ENCODE data around the gene ETFA. TPM values are rescaled to one million over a fixed set of nuclear protein-coding genes. Genes with fewer than 3 reads are reported as not detected.

Gene ETFA
- polyA plus RNA-seq, 2 donors: 43.5 to 111 TPM

DNA sequence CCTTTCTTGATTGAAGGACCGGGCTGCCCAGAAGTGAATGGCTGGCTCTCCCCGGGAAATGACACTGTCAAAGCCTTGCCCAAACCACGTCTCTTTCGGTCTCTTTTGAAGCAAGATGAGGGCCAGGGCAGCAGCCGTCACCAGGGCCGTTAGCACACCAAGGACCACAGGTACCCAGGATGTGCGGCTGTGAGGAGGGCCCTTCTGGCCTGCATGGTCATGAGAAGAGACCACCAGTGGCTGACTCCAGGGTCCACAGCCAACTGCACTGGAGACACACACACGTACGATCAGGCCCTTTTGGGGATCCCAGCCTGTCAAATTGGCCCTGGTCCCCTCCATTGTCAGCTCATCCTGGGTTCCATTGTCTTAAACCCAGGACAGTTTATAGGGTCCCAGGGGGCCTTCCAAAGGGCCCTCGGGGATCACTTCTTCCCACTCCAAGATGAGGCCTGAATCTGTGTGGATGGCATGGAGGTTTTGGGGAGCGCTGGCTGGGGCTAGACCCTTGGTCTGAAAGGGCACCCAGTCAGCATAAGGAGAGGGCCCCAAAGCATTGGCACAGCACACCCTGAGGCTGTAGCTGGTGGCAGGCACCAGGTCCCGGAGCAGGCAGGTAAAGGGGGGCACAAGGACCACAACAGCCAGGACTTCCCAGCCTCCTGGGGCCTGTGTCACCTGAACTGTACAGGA is 50.9 kb downstream of the ETFA start:
- Histone ChIP-seq H3K4me1 (ENCODE audit: control insufficient read depth in 2 of 2, insufficient read depth in 2 of 2, low read length in 1 of 2) (no peaks in the 10 kb centered on the region), H3K27me3 (ENCODE audit: control insufficient read depth in 1 of 2, insufficient read depth in 2 of 2, low read length in 2 of 2) (no peaks in the 10 kb centered on the region), H3K9me3 (ENCODE audit: control insufficient read depth in 2 of 2, insufficient read depth in 1 of 2, low read depth in 1 of 2, low read length in 1 of 2) (peaks cover 2 to 4% of the 10 kb centered on the region in 2 donors), H3K27ac (ENCODE audit: low read depth in 2 of 2, low read length in 1 of 2) (no peak overlapping the region), H3K4me3 (ENCODE audit: low read depth in 1 of 2, low read length in 2 of 2) (no peak overlapping the region), H3K36me3 (ENCODE audit: control insufficient read depth in 2 of 2, insufficient read depth in 2 of 2, low read length in 1 of 2) (peaks cover 16 to 31% of the 10 kb centered on the region in 2 donors)
- WGBS, 2 donors: 97 to 98% methylated on average over 12 of the region's 12 CpGs

DNA sequence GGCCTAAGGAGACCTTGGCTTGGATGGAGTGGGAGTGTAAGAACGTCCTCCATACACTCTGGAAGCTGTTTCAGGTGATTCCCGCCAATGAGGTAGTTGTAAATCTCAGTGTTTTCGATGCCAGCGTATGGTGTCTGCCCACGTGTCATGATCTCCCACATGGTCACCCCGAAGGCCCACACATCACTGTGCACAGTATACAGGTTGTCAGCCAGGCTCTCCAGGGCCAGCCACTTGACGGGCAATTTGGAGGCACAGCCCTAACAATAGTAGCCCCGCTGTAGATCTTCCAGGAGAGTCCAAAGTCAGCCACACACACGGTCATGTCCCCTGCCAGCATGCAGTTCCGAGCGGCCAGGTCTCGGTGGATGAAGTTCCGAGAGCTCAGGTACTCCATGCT is 51.9 kb downstream of the ETFA start:
- Histone ChIP-seq H3K27me3 (ENCODE audit: control insufficient read depth in 1 of 2, insufficient read depth in 2 of 2, low read length in 2 of 2) (no peaks in the 10 kb centered on the region), H3K36me3 (ENCODE audit: control insufficient read depth in 2 of 2, insufficient read depth in 2 of 2, low read length in 1 of 2) (peaks cover 16 to 31% of the 10 kb centered on the region in 2 donors), H3K27ac (ENCODE audit: low read depth in 2 of 2, low read length in 1 of 2) (no peak overlapping the region), H3K4me1 (ENCODE audit: control insufficient read depth in 2 of 2, insufficient read depth in 2 of 2, low read length in 1 of 2) (no peaks in the 10 kb centered on the region), H3K4me3 (ENCODE audit: low read depth in 1 of 2, low read length in 2 of 2) (no peak overlapping the region), H3K9me3 (ENCODE audit: control insufficient read depth in 2 of 2, insufficient read depth in 1 of 2, low read depth in 1 of 2, low read length in 1 of 2) (peaks cover 2 to 4% of the 10 kb centered on the region in 2 donors)
- WGBS, 2 donors: 94% methylated on average over 13 of the region's 13 CpGs

DNA sequence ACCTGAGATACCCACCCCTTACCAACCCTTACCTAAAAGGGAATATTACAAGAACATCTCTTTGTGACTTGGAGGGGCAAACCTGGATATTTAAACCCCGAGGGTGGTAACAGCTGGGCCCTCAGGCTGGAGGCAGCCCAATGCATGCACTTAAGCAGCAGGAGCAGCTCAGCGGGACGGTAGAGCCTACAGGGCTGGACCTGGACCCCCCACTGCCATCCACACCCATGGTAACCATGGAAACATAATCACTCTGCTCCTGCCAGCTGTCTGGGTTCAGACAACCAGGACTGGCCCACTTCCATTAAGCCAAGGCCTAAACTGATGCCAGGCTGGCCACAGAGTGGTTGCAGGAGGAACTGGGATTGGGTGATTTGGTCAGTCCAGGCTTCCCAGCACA is 52.8 kb downstream of the ETFA start:
- 91 to 94% methylated on average over 3 of the region's 3 CpGs for WGBS, 2 donors
- H3K4me1 ChIP-seq (ENCODE audit: control insufficient read depth in 2 of 2, insufficient read depth in 2 of 2, low read length in 1 of 2): peaks cover 0 to 2% of the 10 kb centered on the region in 2 donors
- H3K9me3 ChIP-seq (ENCODE audit: control insufficient read depth in 2 of 2, insufficient read depth in 1 of 2, low read depth in 1 of 2, low read length in 1 of 2): peaks cover 2 to 4% of the 10 kb centered on the region in 2 donors
- H3K27ac ChIP-seq (ENCODE audit: low read depth in 2 of 2, low read length in 1 of 2): no peak overlapping the region
- H3K36me3 ChIP-seq (ENCODE audit: control insufficient read depth in 2 of 2, insufficient read depth in 2 of 2, low read length in 1 of 2): peaks cover 21 to 29% of the 10 kb centered on the region in 2 donors
- no peaks in the 10 kb centered on the region for H3K27me3 ChIP-seq (ENCODE audit: control insufficient read depth in 1 of 2, insufficient read depth in 2 of 2, low read length in 2 of 2)
- H3K4me3 ChIP-seq (ENCODE audit: low read depth in 1 of 2, low read length in 2 of 2): no peak overlapping the region

DNA sequence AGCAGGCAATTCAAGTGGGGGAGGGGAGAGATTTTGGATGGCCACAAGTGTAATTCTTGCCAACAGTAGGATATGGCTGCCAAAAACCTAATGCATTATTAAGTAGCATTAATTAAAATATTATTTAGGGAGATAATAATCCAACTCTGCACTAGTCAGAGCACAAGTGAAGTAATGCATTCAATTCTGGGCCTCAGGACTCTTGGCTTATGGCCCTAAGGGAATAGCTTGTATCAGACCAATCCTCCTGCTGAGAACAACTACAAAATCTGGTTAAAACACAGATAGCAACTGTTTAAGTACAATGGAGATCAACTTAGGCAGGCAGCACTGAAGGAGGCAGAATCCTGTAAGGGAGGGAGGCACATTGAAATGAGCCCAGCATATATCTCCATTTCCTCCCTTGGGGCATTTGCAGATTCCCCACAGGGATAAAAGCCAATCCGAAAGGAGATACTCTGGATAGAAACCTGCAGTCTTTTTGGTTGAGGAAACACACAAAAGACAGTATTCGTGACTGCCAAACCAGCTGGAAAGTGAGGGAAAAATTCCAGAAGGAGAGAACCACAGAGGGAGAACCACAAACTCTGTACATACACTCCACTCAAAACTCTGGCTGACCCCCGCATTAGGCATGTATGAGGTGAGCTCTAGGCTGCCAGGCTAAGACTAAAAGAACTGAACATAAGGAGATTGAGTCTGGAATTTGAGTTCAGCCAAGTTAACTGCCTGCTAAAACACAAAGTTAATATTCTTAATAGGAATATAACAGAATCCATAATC is 57.4 kb downstream of the ETFA start:
- Histone ChIP-seq H3K27me3 (ENCODE audit: control insufficient read depth in 1 of 2, insufficient read depth in 2 of 2, low read length in 2 of 2) (no peaks in the 10 kb centered on the region), H3K9me3 (ENCODE audit: control insufficient read depth in 2 of 2, insufficient read depth in 1 of 2, low read depth in 1 of 2, low read length in 1 of 2) (no peaks in the 10 kb centered on the region)
- WGBS, 2 donors: 89 to 90% methylated on average over 3 of the region's 3 CpGs

DNA sequence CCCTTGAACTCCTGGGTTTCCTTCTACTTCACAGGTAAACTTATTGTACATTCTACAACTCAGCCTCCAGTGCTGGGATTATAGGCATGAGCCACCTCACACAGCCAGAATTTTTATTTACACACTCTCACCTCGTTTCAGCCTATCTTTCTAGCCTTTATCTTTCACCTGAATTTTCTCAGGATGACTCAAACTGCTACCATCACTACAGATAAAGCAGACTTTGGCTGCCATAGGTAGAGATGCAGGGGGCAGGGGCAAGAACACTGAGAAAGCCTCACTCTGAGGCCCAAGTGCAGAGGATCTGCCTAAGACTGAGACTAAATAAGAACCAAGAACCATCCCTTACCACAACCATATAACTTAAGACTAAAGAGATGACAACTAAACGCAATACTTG is 59.0 kb downstream of the ETFA start:
- Histone ChIP-seq H3K36me3 (ENCODE audit: control insufficient read depth in 2 of 2, insufficient read depth in 2 of 2, low read length in 1 of 2) (peaks cover 0 to 5% of the 10 kb centered on the region in 2 donors), H3K9me3 (ENCODE audit: control insufficient read depth in 2 of 2, insufficient read depth in 1 of 2, low read depth in 1 of 2, low read length in 1 of 2) (no peaks in the 10 kb centered on the region), H3K4me1 (ENCODE audit: control insufficient read depth in 2 of 2, insufficient read depth in 2 of 2, low read length in 1 of 2) (peaks cover 0 to 2% of the 10 kb centered on the region in 2 donors), H3K4me3 (ENCODE audit: low read depth in 1 of 2, low read length in 2 of 2) (no peak overlapping the region), H3K27me3 (ENCODE audit: control insufficient read depth in 1 of 2, insufficient read depth in 2 of 2, low read length in 2 of 2) (no peaks in the 10 kb centered on the region), H3K27ac (ENCODE audit: low read depth in 2 of 2, low read length in 1 of 2) (no peak overlapping the region)
- 71 to 84% methylated on average over 2 of the region's 2 CpGs for WGBS, 2 donors

More for the DNA sequence above, 57.4 kb downstream of the ETFA start:
- H3K36me3 ChIP-seq (ENCODE audit: control insufficient read depth in 2 of 2, insufficient read depth in 2 of 2, low read length in 1 of 2): peaks cover 0 to 5% of the 10 kb centered on the region in 2 donors
- no peak overlapping the region for H3K4me3 ChIP-seq (ENCODE audit: low read depth in 1 of 2, low read length in 2 of 2)
- H3K4me1 ChIP-seq (ENCODE audit: control insufficient read depth in 2 of 2, insufficient read depth in 2 of 2, low read length in 1 of 2): peaks cover 0 to 2% of the 10 kb centered on the region in 2 donors
- H3K27ac ChIP-seq (ENCODE audit: low read depth in 2 of 2, low read length in 1 of 2): no peak overlapping the region

DNA sequence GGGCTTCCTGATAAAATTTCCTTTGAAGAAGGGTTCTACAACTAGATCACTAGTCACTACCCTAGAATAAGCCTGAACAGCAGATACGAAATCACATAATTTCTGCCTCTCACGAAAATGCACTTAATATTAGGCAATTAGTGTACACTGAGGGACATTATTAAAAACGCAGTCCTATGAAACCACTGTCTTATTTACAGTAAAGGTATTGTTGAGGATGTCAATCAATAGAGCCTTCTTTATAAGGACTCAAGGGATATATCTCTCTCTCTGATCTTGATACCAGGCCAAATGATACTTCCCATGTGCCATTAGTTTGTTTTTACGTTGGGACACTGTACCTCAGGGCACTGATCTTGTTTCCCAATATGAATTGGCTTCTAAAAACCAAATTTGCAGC is 59.6 kb downstream of the ETFA start:
- Histone ChIP-seq H3K4me3 (ENCODE audit: low read depth in 1 of 2, low read length in 2 of 2) (no peak overlapping the region), H3K36me3 (ENCODE audit: control insufficient read depth in 2 of 2, insufficient read depth in 2 of 2, low read length in 1 of 2) (peaks cover 0 to 5% of the 10 kb centered on the region in 2 donors), H3K4me1 (ENCODE audit: control insufficient read depth in 2 of 2, insufficient read depth in 2 of 2, low read length in 1 of 2) (peaks cover 0 to 2% of the 10 kb centered on the region in 2 donors), H3K27ac (ENCODE audit: low read depth in 2 of 2, low read length in 1 of 2) (no peak overlapping the region), H3K9me3 (ENCODE audit: control insufficient read depth in 2 of 2, insufficient read depth in 1 of 2, low read depth in 1 of 2, low read length in 1 of 2) (no peaks in the 10 kb centered on the region), H3K27me3 (ENCODE audit: control insufficient read depth in 1 of 2, insufficient read depth in 2 of 2, low read length in 2 of 2) (no peaks in the 10 kb centered on the region)
- 92 to 94% methylated on average over 4 of the region's 4 CpGs for WGBS, 2 donors

DNA sequence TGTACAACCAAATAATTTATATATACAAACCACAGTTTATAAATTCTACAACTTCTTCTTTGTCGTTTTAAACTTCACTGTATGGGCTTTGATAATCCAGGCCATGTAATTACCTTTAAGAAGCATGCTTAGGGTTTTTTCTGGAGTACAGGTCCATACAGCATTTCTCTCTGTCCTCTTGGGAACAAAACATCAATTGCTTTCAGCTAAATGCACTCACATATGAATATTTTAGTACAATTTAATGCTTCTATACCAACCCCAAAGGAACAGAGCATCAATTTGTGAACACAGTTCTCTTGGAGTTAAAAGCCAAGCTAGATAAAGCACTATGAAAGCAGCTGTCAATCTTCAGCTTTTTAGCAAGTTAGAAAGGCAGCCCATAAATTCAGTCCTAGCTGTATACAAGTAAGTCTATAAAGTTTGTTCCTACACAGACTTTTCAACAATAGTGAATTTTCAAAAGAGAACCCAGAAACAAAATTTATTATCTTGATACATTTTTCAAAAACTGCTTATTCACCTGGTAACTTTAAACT is 66.1 kb downstream of the ETFA start:
- WGBS, 2 donors: 71 to 77% methylated on average over 1 of the region's 1 CpG
- H3K4me3 ChIP-seq (ENCODE audit: low read depth in 1 of 2, low read length in 2 of 2): no peak overlapping the region
- no peak overlapping the region for H3K27ac ChIP-seq (ENCODE audit: low read depth in 2 of 2, low read length in 1 of 2)
- no peaks in the 10 kb centered on the region for H3K9me3 ChIP-seq (ENCODE audit: control insufficient read depth in 2 of 2, insufficient read depth in 1 of 2, low read depth in 1 of 2, low read length in 1 of 2)
- no peaks in the 10 kb centered on the region for H3K27me3 ChIP-seq (ENCODE audit: control insufficient read depth in 1 of 2, insufficient read depth in 2 of 2, low read length in 2 of 2)
- no peaks in the 10 kb centered on the region for H3K36me3 ChIP-seq (ENCODE audit: control insufficient read depth in 2 of 2, insufficient read depth in 2 of 2, low read length in 1 of 2)
- no peaks in the 10 kb centered on the region for H3K4me1 ChIP-seq (ENCODE audit: control insufficient read depth in 2 of 2, insufficient read depth in 2 of 2, low read length in 1 of 2)

DNA sequence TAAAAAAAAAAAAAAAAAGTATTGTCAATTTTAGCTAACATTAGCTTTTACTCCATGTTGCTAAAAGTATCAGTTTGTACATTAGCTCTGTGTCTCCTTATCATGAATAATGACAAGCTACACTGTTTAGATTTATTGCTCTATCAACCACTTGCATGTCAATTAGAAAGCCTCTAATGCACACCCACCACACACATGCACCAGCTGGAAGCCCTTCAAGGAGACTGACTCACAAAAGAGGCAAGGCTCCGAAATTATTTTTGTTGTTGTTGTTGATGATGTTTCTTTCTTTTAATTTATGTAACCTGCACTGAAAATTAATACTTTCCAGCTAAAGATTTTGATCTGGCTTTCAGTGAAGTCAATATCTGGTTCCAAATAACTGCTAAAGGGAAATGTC is 71.5 kb downstream of the ETFA start:
- H3K4me3 ChIP-seq (ENCODE audit: low read depth in 1 of 2, low read length in 2 of 2): no peak overlapping the region
- H3K27me3 ChIP-seq (ENCODE audit: control insufficient read depth in 1 of 2, insufficient read depth in 2 of 2, low read length in 2 of 2): no peaks in the 10 kb centered on the region
- 47 to 54% methylated on average over 1 of the region's 1 CpG for WGBS, 2 donors

DNA sequence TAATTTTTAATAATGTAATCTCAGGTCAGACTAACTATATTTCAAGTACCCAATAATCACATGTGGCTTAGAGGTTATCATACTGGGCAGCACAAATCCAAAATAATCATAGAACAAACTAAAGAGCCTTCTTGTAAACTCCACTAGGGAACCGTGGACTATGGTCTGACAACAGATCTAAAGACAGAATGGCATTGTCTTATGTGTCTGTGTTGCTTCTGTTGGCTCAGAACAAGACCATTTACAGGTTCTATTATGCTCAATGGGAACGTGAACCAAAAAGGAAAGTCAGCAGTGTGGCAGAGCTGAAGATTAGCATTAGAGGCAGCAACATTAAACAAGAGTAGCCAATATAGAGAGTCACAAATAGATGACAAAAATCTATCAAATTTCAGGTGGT is 74.9 kb downstream of the ETFA start:
- no peak overlapping the region for H3K27ac ChIP-seq (ENCODE audit: low read depth in 2 of 2, low read length in 1 of 2)
- no peaks in the 10 kb centered on the region for H3K9me3 ChIP-seq (ENCODE audit: control insufficient read depth in 2 of 2, insufficient read depth in 1 of 2, low read depth in 1 of 2, low read length in 1 of 2)
- H3K27me3 ChIP-seq (ENCODE audit: control insufficient read depth in 1 of 2, insufficient read depth in 2 of 2, low read length in 2 of 2): no peaks in the 10 kb centered on the region
- 73 to 77% methylated on average over 2 of the region's 2 CpGs for WGBS, 2 donors
- H3K36me3 ChIP-seq (ENCODE audit: control insufficient read depth in 2 of 2, insufficient read depth in 2 of 2, low read length in 1 of 2): peaks cover 0 to 3% of the 10 kb centered on the region in 2 donors
- H3K4me1 ChIP-seq (ENCODE audit: control insufficient read depth in 2 of 2, insufficient read depth in 2 of 2, low read length in 1 of 2): peaks cover 0 to 4% of the 10 kb centered on the region in 2 donors
- H3K4me3 ChIP-seq (ENCODE audit: low read depth in 1 of 2, low read length in 2 of 2): no peak overlapping the region

More for the DNA sequence above, 71.5 kb downstream of the ETFA start:
- Histone ChIP-seq H3K27ac (ENCODE audit: low read depth in 2 of 2, low read length in 1 of 2) (no peak overlapping the region), H3K4me1 (ENCODE audit: control insufficient read depth in 2 of 2, insufficient read depth in 2 of 2, low read length in 1 of 2) (peaks cover 0 to 4% of the 10 kb centered on the region in 2 donors), H3K9me3 (ENCODE audit: control insufficient read depth in 2 of 2, insufficient read depth in 1 of 2, low read depth in 1 of 2, low read length in 1 of 2) (no peaks in the 10 kb centered on the region), H3K36me3 (ENCODE audit: control insufficient read depth in 2 of 2, insufficient read depth in 2 of 2, low read length in 1 of 2) (peaks cover 0 to 3% of the 10 kb centered on the region in 2 donors)

Data from esophagus (tissue), 2 donors.